ENCODE measurements around the gene QSOX2. TPM values are rescaled to one million over a fixed set of nuclear protein-coding genes. Genes with fewer than 3 reads are reported as not detected.

Gene QSOX2
- total RNA-seq, 2 donors from 2014 or later, result 4.9 to 12.0 TPM

DNA sequence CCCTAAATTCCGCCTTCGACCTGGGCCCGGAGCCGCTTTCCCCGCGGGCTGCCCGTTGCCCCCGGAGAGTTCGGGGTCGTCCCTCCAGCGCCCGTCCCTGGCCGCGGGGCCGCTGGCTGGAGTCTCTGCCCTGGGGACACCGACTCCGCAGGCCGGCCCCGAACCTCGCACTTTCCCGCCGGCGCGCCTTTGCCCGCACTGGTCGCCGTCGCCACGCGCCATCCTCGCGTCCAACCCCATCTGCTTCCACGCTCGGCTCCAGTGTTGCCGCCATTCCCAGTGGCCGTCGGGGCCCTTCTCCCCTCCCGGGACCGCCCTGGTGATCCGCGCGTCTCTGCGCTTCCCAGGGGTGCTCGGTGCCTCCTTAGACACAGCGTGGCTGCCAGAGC is 51.7 kb downstream of the QSOX2 start:
- no peaks in the 10 kb centered on the region for H3K9me3 ChIP-seq
- H3K36me3 ChIP-seq, result no peaks in the 10 kb centered on the region
- peaks cover 77% of the 10 kb centered on the region for H3K27me3 ChIP-seq
- no peak overlapping the region for H3K9ac ChIP-seq (ENCODE audit: low read depth in 2 of 2, low read length in 2 of 2)
- no peaks in the 10 kb centered on the region for H3K4me1 ChIP-seq
- intact Hi-C loops (cut with DNase I), result no loop called here
- TF ChIP-seq CTCF (IDR thresholded peaks at IDR 0.05), result no peak
- DNase-seq, result no peak
- H3K4me3 ChIP-seq, result no peak overlapping the region
- H3K27ac ChIP-seq, result no peak overlapping the region

- Histone ChIP-seq H3K27ac (no peak overlapping the region), H3K4me3 (no peak overlapping the region), H3K27me3 (peaks cover 72% of the 10 kb centered on the region), H3K36me3 (no peaks in the 10 kb centered on the region), H3K4me1 (no peaks in the 10 kb centered on the region), H3K9ac (ENCODE audit: low read depth in 2 of 2, low read length in 2 of 2) (no peak overlapping the region), H3K9me3 (no peaks in the 10 kb centered on the region)
- intact Hi-C loops (cut with DNase I), result no loop called here
- DNase-seq, result no peak
- TF ChIP-seq CTCF (IDR thresholded peaks at IDR 0.05), result no peak
These were observed 52.3 kb downstream of the QSOX2 start for GRCh38 chr9:136193127-136193890.

DNA sequence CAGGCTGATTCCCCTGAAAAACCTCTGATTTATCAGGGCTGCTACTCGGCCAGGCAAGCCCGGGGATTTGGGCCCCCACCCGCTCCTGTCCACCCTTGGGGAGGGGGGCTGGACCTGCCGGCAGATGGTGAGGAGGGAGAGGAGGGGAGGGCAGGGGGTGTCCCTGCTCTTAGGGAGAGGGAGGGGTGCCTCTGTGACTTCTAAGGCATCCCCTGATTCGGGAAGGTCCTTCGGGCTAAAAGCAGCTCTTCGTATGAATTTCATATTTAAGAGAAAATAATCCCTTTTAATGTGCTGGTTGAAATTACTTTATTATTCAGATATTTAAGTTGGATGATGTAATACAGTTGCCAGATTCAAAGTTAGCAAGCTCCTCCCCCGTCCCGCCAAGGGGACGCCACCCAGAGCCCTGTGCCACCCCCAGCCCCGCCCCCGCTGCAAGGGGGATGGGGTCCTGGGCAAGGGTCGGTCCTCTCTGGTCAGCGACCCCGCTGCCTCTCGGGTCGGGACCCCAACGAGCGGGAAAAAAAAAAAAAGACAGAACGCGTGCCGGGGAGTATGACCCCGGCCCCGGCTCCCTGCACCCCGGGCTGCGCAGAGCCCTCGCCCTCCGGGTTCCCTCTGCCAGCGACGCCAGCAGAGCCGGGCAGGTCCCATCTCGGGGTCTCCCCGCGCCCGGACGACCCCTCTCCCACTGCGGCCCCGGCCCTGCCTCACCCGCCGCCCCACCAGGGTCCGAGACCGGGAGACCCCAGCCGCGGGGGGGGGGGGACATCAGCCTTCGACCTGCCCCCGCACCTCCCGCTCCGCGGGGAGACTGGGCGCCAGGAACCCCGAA is 53.1 kb downstream of the QSOX2 start:
- intact Hi-C loops (cut with DNase I), result no loop called here
- H3K27ac ChIP-seq, result no peak overlapping the region
- no peak for DNase-seq
- H3K9ac ChIP-seq (ENCODE audit: low read depth in 2 of 2, low read length in 2 of 2), result no peak overlapping the region
- H3K36me3 ChIP-seq, result no peaks in the 10 kb centered on the region
- TF ChIP-seq CTCF (IDR thresholded peaks at IDR 0.05), result no peak
- peaks cover 64% of the 10 kb centered on the region for H3K27me3 ChIP-seq
- H3K4me1 ChIP-seq, result no peaks in the 10 kb centered on the region
- no peaks in the 10 kb centered on the region for H3K9me3 ChIP-seq
- H3K4me3 ChIP-seq, result no peak overlapping the region

DNA sequence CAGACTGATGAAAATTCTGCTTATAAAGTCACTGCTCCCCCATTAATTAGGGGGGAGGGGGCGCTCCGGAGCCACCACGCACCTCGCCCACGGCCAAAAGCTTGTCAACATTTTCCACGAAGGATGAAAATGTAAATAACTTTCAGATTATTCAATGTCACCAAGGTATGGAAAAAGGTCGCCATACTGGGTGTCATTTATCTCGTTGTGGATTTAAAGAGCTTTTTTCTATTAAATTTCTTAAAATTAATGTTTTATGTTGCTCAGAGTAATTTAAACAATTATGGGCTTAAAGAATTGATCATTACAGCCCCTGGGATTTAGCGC is 53.7 kb downstream of the QSOX2 start:
- DNase-seq, result no peak
- intact Hi-C loops (cut with DNase I), result no loop called here
- Histone ChIP-seq H3K36me3 (no peaks in the 10 kb centered on the region), H3K4me1 (no peaks in the 10 kb centered on the region), H3K4me3 (no peak overlapping the region), H3K27ac (no peak overlapping the region), H3K9me3 (no peaks in the 10 kb centered on the region), H3K27me3 (peaks cover 58% of the 10 kb centered on the region), H3K9ac (ENCODE audit: low read depth in 2 of 2, low read length in 2 of 2) (no peak overlapping the region)
- TF ChIP-seq CTCF (IDR thresholded peaks at IDR 0.05), result no peak

- no peak overlapping the region for H3K9ac ChIP-seq (ENCODE audit: low read depth in 2 of 2, low read length in 2 of 2)
- H3K4me3 ChIP-seq, result no peak overlapping the region
- H3K27ac ChIP-seq, result no peak overlapping the region
- peaks cover 52% of the 10 kb centered on the region for H3K27me3 ChIP-seq
- H3K9me3 ChIP-seq, result no peaks in the 10 kb centered on the region
- H3K36me3 ChIP-seq, result no peaks in the 10 kb centered on the region
- intact Hi-C loops (cut with DNase I), result no loop called here
- H3K4me1 ChIP-seq, result no peaks in the 10 kb centered on the region
- no peak for TF ChIP-seq CTCF (IDR thresholded peaks at IDR 0.05)
- no peak for DNase-seq
These were observed 54.3 kb downstream of the QSOX2 start for GRCh38 chr9:136191099-136191959.

Measured in colonic mucosa (tissue), 4 donors.